Lung microvascular endothelial cell (primary cell): ENCODE data around the gene SFTPB. TPM values are rescaled to one million over a fixed set of nuclear protein-coding genes. Genes with fewer than 3 reads are reported as not detected.
"Not testable (repeated sequence)": the region's sequence is repeated elsewhere in the genome, so short reads cannot be mapped to it uniquely, and the experiment has no call there.

Source experiments
- DNase-seq, 2 donors: peaks; one replicate each; pipeline versions ENCODE4 v3.0.0 to v3.0.0-alpha.2; 2010; ENCODE audit warnings: low read depth in 2 of 2
- total RNA-seq: library from RNA; depleted of rRNA; stranded (reverse); fragments of >200 nt; gene quantifications from 2 replicates; pipeline ENCODE4 v1.2.1, GENCODE V29; 2014

The SFTPB gene
- total RNA-seq, result not detected in 2 replicates

DNA sequence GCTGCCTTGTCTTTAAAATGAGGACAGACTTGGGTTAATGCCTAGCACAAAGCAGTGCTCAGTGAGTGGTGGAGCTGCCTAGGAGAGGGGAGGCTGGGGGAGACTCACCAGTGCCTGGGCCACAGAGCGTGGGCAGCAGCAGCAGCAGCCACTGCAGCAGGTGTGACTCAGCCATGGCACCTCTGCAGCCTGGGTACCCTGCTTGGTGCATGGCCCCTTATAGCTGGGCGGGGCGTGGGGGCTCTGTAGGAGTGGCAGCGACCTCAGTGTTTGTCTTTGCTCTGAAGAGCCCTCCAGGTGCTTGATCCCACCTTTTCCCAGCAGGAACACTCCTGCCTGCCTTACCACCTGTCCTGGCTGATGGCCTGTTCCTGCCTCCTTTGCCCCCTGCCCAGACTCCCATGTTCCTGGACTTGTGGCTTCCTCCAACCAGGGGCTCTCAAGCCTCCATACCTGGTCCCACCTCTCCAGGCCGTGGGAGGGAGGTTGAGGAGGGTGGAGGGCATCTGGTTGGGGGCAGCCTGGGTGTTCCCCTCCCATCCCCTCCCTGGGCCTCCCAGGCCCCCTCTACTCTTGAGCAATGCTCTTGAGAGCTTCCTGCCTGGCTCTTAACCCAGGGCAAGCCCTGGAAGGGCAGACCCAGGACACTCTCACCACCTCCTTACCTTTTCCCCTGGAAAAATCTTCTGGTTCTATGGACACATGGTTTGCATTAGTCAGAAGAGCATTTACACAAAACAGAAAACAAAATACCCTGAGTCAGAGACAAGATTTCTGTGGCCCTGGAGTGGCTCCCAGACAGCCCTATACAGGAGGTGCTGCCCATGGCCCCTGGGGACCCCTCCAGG lies at the start of gene SFTPB:
SFTPB (minus strand) TSS at position 191 of the 848 bp plus-strand sequence; CDS start at position 175, 16 bp downstream.
- no peak for DNase-seq

DNA sequence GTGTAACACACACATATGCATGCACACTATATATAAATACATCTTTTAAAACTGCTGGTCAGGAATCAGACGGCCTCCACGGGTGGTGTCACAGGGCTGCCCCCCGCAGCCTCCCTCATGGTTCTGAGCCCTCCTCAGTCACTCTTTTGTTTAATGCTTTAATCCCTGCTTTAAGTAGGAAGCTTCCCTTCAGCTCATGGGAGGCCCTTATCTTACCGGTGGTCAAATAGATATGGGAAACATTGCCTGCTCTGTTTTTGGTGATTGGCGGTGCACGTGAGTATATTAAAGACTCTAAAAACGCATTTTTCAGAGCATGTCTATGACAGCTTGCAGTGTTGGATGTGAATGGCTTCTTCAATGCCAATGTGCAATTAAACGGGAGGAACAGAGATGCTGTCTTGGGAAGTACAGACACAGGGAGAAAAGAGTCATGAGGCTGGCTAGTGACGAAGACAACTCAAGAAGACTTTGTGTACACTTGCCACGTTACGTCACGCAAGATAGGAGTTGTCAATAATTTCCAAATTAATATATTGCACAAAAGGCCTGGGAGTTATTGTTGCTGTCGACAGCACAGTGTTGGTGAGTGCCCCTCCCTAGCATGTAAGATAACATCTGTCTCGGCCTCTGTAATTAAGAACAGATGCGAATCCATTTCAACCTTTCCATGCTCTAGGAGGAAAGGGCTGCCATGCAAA lies 49.5 kb upstream of the SFTPB start:
- DNase-seq, result no peak

DNA sequence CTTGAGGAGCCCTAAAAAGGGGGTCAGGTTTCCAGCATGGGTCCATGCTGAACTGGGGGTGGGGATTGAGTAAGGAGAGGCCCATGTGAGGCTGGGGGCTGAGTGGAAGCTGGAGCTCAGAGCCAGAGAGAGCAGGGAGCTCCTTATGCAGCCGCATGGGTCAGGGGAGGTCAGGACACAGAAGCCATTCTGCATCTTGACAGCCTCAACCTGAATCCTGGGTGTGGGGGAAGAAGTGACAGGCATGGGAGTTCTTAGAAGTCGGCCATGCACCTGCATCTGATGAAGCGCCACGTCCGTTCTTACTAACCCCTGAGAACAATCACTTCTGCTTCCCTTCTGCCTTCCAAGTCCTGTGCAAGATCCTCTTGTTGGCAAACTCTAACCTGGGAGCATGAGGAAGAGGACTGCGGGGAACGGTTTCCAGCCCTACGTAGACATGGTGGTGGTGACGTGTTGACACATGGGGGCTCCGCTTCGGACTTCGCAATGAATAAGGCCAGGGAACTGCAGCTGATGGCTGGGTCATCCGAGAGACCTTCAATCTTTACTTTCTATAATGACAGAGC lies 48.4 kb upstream of the SFTPB start:
- DNase-seq, result no peak

DNA sequence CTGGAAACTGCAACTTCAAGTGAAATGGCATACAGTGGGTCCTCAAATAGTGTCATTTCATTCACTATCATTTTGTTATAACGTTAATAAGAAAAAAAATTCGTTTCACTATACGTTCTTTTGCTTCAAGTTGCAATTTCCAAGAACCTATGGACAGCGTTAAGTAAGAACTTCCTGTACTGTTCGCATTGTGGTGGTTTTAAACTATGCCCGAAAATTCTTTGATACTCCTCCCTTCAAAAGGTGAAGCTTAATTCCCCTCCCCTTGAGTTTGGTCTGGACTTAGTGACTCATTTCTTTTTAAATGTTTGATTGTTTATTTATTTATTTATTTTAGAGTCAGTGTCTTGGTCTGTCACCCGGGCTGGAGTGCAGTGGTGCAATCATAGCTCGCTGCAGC lies 46.8 kb upstream of the SFTPB start:
- no peak for DNase-seq

DNA sequence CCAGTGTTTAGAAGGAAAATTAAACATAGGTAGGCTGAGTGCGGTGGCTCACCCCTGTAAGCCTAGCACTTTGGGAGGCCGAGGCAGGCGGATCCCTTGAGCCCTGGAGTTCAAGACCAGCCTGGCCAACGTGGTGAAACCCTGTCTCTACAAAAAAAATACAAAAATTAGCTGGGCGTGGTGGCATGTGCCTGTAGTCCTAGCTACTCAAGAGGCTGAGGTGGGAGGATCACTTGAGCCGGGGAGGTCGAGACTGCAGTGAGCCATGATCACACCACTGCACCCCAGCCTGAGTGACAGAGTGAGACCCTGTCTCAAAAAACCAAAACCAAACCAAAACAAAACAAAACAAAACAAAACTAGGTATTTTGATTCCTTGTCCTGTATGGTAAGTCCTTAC lies 46.4 kb upstream of the SFTPB start:
- not testable (repeated sequence) for DNase-seq

- no peak for DNase-seq
Measured at GRCh38 chr2:85713836-85714235, 45.8 kb upstream of the SFTPB start.

GRCh38 chr2:85712849-85713612 lies 45.0 kb upstream of the SFTPB start:
- no peak for DNase-seq

DNA sequence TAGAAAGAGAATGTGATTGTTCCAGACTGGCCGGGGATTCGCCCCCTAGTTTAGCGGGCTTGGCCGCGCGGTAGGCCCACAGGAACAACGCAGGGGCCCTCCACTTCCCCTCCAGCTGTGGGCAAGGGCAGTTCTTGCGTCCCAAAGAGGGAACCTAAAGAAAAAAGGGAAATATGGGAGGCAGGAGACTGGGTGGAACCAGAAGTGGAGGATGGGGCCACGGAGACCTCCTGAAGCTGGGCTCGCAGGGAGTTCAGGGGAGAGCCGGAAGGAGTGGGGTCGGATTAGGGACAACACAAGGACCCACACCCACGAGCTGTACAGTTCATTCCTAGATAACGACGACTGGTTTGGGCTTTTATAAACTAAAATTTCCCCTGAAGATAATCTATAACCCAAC lies 44.3 kb upstream of the SFTPB start:
- no peak for DNase-seq

GRCh38 chr2:85711578-85712060 lies 43.6 kb upstream of the SFTPB start:
- DNase-seq, result no peak

DNA sequence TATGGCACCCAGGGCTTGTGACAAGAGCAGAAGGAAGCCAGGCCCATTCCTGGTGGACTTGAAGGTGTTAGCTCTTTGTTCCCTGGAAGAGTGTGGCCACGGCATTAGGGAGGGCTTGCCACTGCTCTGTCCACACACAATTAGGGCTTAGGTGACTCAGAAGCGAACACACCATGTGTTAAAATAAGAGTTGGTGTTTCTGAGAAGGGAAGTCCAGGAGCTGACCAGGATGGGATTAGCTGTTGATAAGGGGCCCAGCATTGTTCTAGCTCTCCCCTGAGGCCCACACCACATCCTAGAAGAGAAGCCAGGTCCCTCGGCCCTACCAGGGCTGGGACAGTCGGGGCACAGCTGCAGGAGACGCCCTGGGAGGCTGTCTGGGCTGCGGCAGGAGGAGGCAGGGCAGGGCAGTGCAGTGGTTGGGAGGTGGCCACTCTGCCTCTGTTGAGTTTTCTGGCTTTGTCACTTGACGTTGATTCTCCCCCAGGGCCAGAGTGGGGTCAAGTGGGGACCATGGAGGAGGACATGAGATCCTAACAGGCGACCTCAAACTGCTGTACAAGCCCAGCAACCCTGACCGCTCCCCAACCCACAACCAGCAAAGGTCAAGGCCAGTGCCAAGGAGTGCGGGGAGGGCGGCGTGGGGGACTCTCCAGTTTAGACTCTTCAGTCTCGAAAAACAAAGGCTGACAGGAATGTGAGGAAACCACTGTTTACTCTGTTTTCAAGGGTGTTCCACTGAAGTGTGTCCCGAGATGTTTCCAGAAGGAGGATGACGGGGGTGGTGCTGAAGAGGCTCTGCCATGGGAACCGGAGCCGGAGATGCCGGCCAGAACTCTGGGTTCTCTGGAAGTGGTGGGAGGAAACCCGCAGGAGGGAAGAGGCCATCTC lies 42.9 kb upstream of the SFTPB start:
- peak in 1 of 2 donors; percentile 77 for DNase-seq

DNA sequence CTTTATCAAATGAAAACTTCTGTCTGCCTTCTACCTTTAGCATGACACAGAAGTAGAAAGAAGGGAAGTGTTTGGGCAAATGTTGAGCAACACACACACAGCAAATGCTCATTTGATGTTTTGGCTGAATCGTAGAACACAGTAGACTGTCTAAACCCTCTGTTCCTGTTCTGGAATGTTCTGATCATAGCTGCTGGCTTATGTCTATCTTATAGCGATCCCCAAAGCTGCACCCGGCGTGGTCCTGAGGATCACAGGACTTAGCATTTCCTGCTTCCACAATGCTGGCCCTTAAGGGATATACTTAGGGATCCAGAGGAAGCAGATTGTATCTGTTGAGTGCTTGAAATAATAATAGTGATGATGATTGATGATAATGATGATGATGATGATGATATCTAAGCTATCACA lies 41.4 kb upstream of the SFTPB start:
- peak in 1 of 2 donors; percentile 36 for DNase-seq

DNA sequence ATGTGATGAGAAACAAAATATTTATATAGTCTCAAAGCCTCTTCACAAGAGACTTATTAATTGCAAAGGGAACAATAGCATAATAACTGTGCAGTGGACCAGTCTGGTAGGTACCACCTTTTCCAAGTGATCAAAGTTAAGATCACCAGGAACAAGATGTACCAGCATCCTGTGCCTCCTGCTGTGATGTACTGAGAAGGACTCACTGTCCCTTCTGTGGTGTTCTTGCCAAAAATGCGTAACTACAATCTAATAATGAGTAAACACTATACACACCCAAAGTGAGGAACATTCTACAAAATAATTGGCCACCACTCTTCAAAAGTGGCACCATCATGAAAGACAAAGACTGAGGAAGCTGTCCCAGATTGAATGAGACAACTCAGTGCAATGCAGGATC lies 40.6 kb upstream of the SFTPB start:
- DNase-seq, result no peak

DNA sequence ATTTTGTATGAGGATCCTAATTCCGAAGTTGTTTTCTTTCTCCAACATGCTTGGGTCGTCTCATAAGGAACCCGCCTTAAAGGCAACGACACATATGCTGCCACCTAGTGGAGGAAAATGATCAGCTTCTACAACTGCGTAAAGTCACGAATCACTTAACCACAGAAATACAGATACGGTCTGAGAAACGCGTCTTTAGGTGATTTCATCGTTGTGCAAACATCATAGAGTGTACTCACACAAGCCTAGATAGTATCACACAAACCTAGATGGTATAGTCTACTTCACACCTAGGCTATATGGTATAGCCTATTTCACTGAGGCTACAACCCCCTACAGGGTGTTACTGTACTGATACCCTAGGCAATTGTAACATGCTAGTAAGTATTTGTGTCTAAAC lies 39.3 kb upstream of the SFTPB start:
- DNase-seq, result peak; percentile 72 to 88

DNA sequence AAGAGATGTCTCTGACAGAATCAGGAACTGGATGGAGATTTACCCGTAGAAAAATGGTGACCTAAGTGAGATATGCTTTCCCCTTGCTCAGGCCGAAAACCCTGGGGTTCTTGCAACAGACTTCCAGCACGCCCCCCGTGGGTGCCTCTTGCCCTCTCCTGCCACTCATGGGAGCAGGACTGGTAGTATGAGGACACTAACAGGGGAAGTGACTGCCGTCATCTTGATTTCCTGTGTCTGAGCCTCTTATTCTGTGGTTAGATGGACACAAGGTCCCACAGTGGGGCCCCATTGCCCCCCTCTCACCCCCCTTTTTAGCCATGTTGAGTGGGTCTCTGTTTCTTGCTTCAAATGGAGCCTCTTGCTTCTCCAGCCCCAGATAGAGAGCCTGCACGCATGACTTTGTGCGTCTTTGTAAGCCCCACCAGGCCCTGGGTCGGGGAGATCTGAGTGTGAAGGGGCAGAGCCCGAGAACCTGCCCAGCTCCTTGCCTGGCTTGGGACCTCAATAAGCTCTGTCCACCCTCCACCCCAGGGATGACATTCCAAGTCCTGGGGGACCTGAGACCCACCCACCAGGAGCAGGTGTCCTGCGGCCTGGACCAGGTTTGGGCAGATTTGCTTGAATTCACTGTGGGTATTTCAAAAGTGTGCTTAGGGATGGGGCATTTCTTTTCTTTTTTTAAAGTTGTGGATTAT lies 38.7 kb upstream of the SFTPB start:
- peak in 1 of 2 donors; percentile 17 for DNase-seq

DNA sequence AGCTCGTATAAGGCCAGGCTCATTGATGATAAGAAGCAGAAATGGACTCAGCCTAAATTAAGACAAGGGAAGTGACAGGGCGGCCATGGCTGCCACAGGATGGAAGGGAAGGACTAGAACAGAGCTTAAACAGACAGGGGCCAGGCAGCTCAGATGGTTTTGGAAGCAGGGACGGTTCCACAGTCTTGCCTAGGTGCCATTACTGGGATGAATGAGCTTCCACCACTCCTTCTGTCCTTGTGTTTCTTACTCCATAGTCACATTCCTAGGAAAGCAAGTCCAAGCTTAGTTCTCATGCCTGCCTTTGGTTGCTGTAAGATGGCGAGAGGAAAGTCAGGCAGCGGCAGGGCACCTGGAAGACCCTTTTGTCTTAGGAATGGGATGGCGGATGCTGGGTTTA lies 38.1 kb upstream of the SFTPB start:
- DNase-seq, result no peak

DNA sequence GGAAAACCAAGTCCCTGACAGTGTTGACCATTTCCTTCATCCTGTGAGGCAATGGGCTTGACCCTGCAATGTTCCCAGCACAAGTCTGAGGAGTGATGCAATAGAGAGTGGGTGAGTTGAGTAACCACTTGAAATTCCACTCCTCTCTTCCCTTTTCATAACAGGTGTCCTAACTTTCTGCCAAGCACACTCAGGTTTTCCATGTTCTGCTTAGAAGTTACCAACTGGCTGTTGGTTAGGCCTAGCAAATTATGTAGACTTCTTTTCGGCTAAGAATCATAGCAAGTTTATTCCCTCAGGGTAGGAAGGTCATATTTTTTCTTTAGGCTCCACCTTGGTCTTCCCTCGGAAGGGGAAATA lies 37.7 kb upstream of the SFTPB start:
- peak; percentile 20 to 73 for DNase-seq

- DNase-seq, result no peak
Measured at GRCh38 chr2:85704800-85705679, 37.0 kb upstream of the SFTPB start.

DNA sequence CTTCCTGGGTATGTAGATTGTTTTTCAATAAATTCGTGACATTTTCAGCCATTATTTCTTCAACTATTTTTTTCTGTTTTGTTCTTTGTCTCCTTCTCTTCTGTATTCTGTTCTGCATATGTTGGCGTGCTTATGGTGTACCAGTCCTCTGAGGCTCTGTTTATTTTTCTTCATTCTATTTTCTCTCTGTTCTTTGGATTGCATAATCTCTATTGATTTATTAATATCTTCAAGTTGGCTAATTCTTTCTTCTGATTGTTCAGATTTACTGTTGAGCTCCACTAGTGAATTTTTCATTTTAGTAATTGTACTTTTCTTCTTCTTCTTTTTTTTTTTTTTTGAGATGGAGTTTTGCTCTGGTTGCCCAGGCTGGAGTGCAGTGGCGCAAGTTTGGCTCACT lies 36.0 kb upstream of the SFTPB start:
- DNase-seq, result no peak

- no peak for DNase-seq
Measured at GRCh38 chr2:85703329-85703728, 35.3 kb upstream of the SFTPB start.
